ENCODE data around the gene PIK3C2G.
A peak's percentile ranks its signal among the peaks of the same experiment; 100 is the strongest.

Gene PIK3C2G

GRCh38 chr12:18345021-18345735 lies 83.9 kb downstream of the PIK3C2G start:
- no peak for FAIRE-seq

DNA sequence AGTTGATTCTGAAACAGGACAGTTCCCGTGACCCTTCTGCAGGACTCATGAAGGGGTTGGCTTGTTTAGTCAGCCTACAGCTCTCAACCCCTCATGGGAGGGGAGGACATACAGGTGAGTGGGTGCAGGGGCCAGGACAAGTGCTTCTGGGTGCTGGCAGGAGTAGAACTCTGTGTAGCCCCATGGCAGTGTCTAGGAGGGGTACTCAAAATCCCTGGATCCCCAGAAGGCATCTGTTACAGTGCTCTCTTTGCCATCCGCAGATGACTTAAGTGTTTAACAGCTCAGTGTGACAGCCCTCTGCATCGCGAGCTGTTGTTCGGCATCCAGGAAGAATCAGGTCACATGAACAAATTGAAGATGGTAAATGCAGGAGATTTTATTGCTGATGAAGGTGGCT lies 91.0 kb downstream of the PIK3C2G start:
- no peak for FAIRE-seq

- FAIRE-seq, result no peak
These were observed 94.1 kb downstream of the PIK3C2G start for GRCh38 chr12:18355429-18355828.

- no peak for FAIRE-seq
These were observed 96.8 kb downstream of the PIK3C2G start for GRCh38 chr12:18358077-18358476.

- no peak for FAIRE-seq
These were observed 97.6 kb downstream of the PIK3C2G start for GRCh38 chr12:18358930-18359329.

DNA sequence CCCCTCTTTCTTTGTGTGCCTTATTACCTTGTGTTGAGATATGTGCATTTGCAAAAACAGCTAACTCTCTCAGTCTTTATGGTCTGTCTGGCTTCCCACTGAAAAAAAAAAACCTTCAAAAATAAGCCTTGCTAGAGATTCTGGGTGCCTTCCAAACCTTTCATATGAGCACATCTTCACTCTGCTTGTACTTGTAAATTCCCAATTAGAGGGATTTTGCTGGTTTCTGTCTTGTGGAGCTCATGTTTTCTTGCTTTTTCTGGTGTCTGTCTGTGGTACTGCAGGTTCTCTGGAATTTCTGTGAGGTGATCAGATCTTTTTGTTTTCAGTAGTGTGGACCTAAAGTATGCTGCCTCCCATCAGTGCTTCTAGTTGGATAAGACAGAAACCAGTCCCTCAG lies 100.1 kb downstream of the PIK3C2G start:
- FAIRE-seq, result no peak

DNA sequence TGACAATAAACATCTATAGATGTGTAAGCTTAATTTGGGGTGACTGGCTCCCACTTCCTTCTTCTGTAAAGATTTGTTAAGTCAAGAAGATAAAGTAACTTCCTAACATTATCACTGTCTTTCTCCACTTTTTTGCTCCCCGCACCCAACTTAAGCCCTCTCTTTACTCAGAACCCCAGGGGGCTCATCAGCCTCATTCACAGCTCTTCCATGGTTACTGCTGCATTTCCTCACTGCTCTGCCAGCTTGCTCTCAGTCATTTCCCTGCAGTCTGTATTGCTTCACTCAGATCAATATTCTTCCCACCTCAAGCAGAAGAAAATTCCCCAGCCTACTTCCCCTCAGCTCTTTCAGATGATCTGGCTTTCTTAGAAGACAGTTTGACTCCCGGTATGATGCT lies 102.0 kb downstream of the PIK3C2G start:
- no peak for FAIRE-seq

GRCh38 chr12:18368594-18368993 lies 107.3 kb downstream of the PIK3C2G start:
- no peak for FAIRE-seq

- no peak for FAIRE-seq
These were observed 111.9 kb downstream of the PIK3C2G start for GRCh38 chr12:18373181-18373580.

DNA sequence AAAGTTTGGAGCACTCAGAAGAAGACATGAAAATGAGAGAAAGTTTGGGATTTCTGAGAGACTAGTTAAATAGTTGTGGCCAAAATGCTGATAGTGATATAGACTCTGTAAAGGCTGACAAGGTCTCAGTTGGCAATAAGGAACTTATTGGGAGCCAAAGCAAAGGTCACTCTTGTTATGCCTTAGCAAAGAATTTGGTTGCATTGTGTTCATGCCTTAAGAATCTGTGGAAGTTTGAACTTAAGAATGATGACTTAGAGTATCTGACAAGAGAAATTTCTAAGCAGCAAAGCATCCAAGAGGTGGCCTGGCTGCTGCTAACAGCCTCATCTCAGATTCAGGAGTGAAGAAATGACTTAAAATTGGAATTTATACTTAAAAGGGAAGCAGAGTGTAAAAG lies 113.8 kb downstream of the PIK3C2G start:
- FAIRE-seq, result no peak

- FAIRE-seq, result no peak
These were observed 114.3 kb downstream of the PIK3C2G start for GRCh38 chr12:18375583-18375982.

DNA sequence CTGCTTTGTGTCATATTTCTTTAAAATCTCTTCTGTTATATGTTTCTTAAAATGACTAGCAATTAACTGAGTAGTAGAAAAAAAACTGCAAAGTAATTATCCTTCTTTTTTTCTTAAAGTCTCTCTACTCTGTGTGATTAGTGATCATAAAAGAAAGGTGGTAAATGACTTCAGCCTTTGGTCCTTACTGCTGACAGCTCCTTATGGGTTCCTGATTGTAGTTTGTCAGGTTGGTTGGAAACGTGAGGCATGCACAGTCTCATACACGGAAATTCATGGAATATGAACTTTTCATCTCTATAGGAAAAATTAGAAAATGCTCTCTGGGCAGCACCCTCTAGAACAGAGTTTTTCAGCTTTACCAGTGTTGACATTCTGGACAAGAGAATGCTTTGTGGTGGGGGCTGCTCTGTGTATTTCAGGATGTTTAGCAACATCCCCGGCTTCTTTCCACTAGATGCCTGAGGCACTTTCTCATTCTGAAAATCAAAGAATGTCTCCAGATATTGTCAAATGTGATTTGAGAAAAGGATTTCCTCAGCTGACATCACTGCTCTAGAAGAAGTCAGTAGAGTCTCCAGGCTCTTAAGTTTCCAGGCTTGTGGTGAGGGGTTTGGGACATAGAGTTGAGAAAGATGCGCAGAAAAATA lies 121.0 kb downstream of the PIK3C2G start:
- no peak for FAIRE-seq

- FAIRE-seq, result no peak
These were observed 121.9 kb downstream of the PIK3C2G start for GRCh38 chr12:18383203-18383602.

DNA sequence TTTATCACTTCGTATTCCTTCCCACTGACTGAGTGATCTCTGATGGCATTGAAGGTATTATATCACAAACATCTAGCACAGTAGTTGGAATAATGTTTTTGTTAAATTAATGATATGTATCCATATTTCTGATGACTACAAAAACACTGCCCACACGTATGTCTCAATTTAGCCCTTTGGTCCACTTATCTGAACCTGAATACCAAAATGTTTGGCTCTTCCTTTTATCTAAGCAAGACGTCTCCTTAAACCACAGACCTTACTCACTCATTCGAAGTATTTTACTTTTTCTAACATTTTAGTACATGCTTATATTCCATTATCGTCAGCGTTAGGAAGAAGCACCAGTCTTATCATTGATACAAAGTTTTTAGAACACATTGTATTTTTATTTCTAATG lies 126.4 kb downstream of the PIK3C2G start:
- no peak for FAIRE-seq

DNA sequence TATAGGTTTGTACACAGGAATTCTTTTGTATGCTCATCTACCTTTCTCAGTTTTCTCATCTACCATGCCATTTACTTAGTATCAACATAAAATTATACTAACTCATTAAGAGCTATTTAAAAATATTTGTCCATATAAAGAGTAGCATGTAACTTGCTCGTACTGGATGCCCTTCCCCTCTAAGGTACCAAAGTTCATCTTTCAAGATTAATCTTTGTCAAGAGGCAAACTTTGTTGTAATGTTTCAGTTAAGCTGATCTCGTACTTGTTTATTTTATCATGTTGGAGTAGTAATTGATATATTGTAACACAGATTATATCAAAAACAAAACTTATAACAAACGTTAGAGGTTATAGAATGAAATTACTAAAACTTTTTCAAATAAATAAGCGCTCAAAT lies 128.5 kb downstream of the PIK3C2G start:
- FAIRE-seq, result peak; percentile 55

DNA sequence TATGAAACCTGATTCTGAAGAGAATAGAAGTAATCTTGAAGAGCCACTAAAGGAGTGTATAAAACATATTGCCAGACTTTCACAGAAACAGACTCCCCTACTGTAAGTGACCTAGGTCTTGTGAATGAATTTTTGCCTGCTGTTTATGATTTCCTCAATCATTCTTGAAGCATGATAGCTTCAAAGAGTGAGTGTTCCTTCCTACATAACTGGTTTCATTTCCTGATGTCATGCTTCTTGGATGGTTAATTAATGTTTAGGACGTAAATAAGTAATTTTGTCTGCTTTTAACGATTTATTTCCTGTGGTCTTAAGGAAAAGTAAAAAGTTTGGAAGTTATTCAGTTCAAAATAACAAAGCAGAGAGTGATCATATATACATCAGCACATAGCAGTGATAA lies 129.8 kb downstream of the PIK3C2G start:
- no peak for FAIRE-seq

DNA sequence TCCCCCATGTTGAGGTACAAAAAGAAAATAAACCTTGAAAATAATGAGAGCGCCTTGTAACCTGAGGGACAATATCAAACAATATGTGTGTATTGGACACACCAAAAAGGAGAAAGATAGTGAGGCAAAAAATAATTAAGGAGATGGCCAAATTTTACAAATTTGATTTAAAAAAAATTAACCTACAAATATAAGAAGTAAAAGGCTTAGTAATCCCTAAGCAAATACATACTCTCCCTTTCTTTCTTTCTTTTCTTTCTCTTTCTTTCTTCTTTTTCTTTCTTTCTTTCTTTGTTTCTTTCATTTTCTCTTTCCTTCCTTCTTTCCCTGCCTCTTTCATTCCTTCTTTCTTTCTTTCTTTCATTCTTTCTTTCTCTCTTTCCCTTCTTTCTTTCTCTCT lies 133.4 kb downstream of the PIK3C2G start:
- no peak for FAIRE-seq

DNA sequence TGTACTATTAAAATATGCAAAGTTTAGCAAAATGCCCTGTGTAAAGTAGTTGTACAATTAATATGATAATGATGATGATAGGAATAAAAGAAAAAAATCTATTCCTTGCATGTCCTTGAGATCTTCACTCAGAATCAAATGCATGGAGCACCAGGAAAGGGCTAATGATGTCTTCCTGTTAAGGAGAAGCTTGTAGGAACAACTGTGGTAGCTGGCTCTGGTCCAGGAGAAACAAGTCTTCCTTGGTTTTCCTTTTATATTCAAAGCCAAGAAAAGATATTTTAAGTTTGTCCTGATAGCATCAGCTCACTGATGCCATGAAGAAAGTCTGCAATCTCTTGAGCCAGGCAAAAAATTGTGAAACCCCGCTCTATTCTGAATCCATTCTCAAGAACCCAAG lies 138.9 kb downstream of the PIK3C2G start:
- no peak for FAIRE-seq

DNA sequence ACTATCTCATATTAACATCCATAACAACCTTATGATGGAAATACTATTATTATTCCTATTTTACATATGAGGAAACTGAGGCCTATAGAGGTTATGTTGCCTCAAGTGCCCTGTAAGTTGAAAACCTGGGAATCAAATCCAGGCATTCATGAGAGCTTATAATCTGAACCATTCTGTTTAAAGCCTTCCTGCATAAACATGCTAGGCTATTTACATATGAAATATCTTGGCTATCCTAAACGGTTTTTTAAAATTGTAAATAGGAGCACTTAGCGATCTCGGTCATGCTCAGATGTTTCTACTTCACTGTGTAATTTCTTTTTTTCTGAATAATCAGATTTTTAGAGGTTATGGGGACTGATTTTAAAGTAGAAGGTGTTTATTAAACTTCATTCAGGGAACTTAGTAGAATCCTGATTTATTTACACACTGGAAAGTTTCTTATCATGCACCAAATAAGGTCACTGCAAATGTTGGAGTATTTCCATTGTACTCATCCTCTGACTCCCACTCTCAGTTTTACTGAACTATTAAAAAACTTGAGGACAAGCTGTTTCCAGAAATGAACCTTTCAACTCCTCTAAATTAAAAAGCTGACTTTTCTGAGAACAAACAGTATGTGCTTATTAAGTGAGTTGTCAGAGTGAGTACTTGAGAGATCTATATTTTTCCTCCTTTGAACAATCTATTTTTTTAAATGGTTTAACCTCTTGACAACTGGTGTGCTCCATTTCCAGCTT lies 141.7 kb downstream of the PIK3C2G start:
- no peak for FAIRE-seq

- no peak for FAIRE-seq
These were observed 150.1 kb downstream of the PIK3C2G start for GRCh38 chr12:18411453-18411852.

GRCh38 chr12:18414671-18415070 lies 153.4 kb downstream of the PIK3C2G start:
- no peak for FAIRE-seq

- no peak for FAIRE-seq
These were observed 153.9 kb downstream of the PIK3C2G start for GRCh38 chr12:18415227-18415626.

- FAIRE-seq, result no peak
These were observed 155.1 kb downstream of the PIK3C2G start for GRCh38 chr12:18416412-18416811.

DNA sequence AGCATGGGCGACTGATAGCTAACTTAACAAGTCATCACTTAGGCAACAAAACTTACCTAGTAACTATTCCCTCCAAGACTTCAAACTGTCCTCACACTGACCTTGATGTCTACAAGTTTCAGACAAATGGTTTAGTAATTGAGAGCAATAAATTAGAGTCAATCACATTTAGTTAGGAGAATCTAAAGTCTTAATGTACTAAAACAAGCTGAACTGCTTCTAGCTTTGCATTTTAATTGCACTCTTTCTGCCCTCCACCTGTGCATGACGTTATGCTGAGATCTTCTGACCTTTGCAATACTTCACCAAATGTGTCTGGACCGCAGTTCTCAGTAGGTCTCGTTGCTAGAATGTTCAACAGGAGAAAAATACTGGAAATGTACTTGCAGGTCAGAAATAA lies 158.0 kb downstream of the PIK3C2G start:
- no peak for FAIRE-seq

All from colon (tissue), 2 donors.